GM19468 (cell line): ENCODE data around the gene UBE3D.
"Not testable (repeated sequence)": the region's sequence is repeated elsewhere in the genome, so short reads cannot be mapped to it uniquely, and the experiment has no call there.

Experiments used
- ATAC-seq: cut with Tn5 transposase; IDR thresholded peaks from one replicate; pipeline ENCODE4 v1.9.1; 2021; ENCODE audit warnings: mild to moderate bottlenecking, moderate library complexity, moderate number of reproducible peaks; ENCODE audit not compliant: unreplicated experiment; ENCODE audit errors: extremely low read depth

UBE3D gene

DNA sequence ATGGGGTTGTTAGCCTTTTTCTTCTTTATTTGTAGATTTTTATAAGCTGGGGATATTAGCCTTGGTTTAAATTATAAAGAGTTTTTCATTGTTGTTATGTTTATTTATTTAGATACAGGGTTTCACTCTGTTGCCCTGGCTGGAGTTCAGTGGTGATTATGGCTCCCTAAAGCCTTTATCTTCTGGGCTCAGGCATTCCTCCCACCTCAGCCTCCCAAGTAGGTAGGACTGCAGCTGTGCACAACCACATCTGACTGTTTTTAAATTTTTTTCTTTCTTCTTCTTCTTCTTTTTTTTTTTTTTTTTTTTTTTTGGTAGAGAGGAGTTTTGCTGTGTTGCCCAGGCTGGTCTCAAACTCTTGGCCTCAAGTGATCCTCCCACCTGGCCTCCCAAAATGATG, 80.9 kb downstream of the UBE3D start:
- ATAC-seq = no peak

DNA sequence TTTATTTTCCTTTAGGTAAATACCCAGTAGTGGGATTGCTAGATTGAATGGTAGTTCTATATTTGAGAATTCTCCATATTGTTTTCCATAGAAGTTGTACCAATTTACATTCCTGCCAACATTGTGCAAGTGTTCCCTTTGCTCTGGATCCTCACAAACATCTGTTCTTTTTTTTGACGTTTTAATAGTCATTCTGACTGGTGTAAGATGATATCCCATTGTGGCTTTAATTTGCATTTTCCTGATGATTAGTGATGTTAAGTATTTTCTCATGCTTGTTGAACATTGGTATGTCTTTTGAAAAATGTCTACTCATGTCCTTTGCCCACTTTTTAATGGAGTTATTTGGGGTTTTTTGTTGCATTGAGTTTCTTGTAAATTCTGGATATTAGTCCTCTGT, 85.6 kb downstream of the UBE3D start:
- no peak for ATAC-seq

DNA sequence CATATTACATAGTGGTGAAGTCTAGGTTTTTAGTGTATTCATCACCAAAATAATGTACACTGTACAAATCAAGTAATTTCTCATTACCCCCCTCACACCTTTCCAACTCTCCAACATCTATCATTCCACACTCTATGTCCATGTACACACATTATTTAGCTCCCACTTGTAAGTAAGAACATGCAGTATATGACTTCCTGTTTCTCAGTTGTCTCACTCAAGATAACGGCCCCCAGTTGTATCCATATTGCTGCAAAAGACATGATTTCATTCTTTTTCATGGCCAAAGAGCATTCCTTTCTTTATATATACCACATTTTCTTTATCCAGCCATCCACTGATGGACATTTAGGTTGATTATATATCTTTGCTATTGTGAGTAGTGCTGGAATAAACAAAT, 86.0 kb downstream of the UBE3D start:
- ATAC-seq = no peak

DNA sequence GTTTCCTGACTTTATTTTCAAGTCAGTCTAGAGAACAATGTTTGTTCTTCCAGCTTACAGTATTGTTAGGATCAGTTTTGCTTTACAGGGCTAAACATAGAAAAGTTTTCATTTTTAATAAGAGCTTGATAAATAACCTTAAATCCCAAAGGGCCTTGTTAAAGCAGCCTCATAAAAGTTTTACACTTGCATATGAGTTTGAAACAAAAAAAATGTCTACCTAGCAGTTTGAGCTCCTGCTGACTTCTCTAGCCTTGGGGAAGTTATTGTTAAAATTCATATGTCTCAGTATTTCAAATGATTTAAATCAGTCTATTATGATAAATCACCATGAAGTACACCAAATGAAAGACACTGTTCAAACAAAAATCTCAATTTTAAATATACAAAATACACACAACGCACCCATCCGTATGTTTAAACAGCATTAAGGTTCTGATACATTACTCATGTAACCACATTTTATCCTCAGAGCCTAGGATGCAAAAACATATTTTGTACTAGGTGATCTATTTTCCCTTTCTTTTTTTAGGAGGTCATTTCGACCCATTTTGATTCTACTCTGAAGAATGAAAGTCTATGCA, 87.2 kb downstream of the UBE3D start:
- no peak for ATAC-seq

DNA sequence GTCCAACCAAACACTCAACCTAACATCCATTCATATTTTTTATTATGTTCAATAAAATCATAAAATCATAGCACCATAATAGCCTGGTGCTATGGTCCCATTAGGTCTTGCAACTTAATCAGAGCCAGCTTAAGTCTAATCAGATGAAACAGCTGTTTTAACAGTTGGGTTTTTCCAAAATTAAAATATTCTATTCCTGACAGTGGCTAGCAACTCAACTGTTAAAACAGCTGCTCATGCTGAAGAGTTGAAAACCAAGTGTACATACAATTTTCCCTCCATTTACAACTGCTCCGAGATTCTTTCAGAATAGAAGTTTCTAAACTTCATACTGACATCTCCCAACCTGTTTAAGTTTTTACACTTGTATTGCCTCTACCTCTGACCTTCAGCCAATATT, 89.5 kb downstream of the UBE3D start:
- no peak for ATAC-seq

DNA sequence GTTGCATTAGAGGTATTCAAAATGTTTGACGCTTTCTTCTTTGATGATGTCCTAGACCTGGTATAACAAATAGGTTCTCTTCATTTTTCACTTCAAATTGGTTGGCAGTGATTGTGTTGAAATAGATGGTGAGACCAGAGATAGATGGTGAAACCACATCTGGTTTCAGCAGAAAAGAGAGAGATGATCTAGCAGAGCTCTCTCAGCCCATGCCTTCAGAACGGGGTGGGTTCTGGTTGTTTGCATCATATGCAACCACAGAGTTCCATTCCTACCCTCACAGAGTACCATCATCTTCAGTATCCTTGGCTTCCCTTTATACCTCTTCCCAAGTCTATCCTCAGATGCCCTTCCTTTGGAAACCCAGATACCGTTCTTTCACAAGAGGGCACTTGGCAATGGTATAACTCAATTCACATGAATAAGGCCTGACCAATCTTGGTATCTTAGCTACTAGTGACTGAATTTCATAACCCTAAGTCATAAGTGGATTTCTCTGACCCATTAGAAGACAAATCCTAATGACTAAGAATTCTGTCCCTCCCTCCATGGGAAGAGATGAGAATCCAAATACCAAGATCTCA, 93.7 kb downstream of the UBE3D start:
- ATAC-seq = no peak

DNA sequence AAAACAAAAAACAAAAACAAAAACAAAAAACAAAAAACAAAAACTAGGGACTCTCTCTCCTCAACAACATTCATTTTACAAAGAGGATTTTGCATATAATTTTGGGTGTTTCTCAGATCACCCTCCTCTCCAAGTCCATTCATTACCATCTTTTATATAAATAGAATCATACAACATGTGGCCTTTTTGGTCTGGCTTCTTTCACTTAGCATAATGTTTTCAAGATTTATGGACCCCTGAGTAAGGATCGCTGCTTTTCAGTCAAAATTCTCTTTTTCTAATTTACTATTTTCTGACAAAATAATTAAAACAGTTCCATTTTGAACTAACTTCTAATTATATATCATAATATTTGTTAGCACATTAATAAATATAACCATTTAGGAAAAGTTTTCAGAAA, 94.8 kb downstream of the UBE3D start:
- no peak for ATAC-seq

DNA sequence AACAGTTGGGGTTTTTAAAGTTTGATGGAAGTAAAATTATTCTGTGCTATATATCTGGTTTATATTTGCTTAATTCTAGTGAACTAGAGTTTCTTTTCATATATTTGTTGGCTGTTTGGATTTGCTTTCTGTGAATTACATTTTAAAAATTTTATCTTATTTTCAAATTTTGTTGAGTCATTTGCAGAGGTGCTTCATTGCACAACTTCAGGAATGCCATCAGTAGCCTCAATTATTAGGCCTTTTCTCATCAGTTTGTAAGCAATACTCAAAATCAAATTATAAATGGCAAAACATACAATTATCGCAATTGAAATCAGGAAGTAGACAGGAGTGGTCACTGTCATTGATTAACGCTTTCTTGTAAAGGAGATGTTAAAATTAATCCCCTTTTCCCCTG, 96.9 kb downstream of the UBE3D start:
- ATAC-seq = no peak

DNA sequence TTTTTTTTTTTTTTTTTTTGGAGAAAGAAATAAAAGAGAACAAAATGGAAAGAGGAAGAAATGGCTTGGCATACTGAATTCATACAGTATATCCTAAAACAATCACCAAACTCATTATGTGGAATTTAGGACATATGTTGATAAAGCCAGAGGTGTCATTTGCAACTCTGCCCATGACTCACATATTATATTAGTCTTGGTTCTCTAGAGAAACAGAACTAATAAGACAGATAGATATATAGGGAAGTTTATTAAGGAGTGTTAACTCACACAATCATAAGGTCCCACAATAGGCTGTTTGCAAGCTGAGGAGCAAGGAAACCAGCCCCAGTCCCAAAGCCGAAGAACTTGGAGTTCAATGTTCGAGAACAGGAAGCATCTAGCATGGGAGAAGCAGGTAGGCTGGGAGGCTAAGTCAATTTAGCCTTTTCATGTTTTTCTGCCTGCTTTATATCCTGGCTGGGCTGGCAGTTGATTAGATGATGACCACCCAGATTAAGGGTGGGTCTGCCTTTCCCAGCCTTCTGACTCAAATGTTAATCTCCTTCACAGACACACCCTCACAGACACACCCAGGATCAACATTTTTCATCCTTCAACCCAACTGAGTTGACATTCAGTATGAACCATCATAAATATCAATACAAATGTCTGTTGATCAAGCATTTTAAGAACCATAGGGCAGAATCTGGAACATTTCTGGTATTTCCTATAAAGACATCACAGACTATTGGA, 102.3 kb downstream of the UBE3D start:
- no peak for ATAC-seq

DNA sequence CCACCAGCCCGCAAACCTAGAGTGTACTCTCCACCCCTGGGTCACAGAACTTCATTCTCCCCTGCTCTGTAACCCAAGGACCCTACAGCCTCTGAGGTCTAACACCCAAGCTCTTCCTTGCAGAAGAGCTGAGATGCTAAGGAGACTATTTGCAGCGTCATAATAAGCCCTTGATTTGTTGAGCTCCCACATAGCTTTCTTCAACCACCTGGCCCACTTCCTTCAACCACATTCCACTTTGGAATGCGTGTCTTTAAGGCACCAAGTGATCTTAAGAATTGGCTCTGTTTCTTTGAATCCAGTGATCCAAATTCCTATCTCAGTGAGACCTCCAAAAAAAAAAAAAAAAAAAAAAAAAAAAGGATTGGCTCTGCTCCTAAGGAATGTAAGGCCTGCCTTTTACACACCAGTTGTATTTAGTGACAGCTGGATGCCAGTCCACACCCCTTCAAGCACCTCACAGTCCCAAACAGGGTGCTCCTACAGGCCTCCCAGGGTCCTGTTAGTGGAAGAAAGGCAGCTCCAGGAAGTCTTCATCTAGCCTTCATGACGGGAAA, 106.2 kb downstream of the UBE3D start:
- no peak for ATAC-seq

DNA sequence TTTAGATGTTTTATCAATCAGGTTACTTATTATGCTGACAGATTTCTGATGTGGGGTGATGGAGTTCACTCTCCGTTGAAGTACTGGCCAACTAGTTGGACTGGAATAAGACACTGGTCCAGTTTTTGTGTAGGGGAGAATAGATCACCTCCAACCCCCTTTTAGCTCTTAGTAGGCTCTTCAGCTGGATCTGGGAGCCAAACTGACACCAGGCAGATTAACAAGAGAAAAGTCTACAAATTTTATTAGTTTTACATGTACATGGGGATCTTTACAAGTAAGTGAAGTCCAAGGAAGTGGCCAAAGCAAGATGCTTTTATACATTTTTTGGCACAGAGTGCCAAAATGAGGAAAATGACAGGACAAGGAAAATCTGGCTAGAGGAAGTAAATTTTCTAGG, 107.1 kb downstream of the UBE3D start:
- ATAC-seq = no peak

DNA sequence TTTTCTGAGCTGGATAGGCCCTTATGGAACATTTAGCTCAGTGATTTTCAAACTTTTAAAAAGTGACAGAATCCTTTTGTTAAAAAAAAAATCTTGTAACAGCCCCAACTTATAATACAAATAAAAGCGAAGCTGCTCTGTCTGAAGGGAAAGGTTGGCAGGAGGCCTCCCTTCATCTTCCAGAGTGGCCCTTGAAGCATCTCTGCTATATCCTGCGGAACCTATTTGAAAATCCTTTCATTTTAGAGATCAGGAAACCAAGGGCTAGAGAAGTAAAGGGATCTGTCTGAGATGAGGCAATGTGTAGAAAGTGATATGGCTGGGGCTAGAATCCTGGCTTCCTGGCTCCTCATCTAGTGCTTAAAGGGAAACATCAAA, 107.8 kb downstream of the UBE3D start:
- ATAC-seq = no peak

DNA sequence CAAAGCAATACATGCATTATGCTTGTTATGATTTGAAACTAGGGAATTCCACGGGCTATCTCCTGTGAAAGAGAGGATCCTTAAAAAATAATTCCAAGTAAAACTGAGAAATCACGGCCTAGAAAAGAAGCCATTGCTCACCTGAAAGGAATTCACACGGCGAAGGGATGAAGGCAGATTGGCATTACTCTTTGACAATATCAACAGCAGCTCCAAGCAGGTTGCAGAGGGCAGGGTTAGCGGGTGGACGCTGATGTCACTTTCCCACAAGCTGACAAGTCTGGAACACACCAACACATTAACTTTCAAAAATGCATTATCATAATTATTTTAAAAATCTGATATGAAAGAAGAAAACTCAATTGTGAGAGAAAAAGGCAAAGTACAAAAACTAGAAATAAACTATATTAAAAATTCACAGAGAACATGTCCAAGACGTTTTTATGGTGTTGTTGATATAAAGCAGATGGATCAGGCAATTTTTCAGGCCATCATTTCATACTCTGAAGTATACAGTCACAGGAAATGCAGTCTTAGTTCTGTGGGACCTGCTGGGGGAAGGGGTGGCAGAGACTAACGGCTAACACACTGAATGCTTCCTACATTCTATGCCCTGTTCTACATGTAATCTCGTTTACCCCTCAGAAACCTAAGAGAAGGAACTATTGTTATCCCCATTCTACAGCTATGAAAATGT, 108.3 kb downstream of the UBE3D start:
- no peak for ATAC-seq

DNA sequence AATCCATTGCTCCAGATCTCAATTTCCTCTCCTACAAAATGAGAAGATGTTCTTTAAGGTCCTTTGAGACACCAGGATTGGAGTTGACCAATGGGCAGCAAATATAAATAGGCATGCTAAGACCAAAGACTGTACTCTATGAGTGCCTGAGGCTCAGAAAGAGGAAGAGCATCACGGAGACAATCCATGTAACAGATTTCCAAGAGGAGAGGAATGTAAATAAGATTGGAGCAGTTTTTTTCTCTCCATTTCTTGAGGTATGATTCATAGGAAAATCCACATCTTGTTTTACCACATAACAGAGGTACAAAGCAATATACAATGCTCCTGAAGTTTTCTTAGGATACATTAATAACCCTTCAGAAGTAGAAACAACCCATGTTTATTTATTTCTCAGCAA, 109.8 kb downstream of the UBE3D start:
- no peak for ATAC-seq

DNA sequence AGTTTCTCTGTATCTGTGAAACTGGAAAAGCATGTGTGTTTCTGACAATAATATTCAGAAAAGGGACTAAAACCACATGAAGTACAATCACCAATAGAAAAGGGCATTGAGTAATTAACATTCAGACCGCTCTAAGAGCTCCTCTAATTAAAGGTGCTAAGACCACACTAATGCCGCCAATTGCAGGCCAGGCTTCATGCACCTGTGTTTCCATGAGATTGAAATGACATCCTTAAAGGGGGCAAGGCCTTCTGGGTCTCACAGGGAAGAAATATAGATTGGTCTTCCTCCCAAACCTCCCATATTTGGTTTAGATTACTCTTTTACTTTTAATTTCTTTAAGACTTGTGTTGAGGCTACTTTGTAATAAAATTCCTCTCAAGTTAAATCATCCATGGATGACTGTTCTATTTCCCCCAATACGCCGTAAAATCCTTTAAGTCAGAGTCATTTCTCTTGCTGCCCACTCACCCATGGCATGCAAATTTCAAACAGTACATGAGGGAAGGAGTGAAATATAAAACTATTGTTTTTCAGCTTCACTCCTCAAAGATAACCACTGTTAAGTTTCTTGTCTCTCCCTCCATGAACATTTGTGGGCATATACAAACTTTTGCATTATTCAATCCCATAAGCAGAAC, 110.6 kb downstream of the UBE3D start:
- no peak for ATAC-seq

DNA sequence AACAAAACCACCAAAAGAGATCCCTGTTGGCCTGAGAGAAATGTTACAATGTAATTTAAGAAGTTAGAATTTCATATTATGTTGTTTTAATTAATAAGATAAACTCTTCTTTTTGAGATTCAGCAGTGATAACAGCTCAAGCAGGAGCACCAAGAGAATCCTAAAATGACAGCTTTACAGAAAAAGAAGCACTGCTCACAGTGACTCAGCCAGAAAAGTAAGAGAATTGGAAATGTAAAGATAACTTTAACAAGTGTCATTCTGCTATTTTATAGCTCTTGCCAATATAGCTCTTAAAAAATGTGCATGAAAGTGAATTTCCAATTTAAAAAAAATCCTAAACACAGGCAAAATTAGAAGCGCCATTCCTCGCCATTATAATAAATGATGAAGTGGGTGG, 111.3 kb downstream of the UBE3D start:
- ATAC-seq = no peak

DNA sequence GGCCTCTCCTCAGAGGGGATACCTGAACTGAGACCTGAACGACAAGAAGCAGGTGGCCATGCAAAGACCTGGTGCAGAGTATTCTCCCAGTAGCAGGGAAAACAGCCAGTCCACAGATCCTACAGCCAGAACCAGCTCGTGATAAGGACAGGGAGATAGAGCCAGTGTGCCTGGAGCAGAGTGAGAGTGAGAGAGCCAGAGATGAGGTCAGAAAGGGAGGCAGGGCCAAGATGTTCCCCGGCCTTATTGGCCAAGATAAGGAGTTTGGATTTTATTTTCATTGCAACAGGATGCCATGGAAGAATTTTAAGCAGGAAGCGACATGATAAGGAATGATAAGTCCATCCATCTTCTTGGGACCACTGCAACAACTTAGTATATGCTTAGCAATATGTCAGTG, 111.8 kb downstream of the UBE3D start:
- ATAC-seq = no peak

DNA sequence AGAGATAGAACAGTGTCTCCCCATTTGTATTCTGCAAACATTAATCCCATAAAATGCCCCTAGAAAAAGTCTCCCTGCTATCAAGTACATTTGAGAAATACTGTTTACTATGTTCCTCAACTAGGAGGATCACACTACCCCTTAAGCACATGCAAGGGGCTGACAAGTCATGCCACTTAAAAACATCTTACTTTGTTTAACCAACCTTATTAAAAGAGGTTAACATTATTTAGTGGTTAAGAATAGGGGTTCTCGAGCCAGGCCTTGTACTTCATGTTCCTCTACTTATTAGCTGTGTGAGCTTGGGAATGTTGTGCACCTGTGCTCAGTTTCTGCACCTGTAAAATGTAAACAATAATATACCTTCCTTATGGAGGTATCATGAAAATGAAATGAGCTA, 113.7 kb downstream of the UBE3D start:
- ATAC-seq = no peak

DNA sequence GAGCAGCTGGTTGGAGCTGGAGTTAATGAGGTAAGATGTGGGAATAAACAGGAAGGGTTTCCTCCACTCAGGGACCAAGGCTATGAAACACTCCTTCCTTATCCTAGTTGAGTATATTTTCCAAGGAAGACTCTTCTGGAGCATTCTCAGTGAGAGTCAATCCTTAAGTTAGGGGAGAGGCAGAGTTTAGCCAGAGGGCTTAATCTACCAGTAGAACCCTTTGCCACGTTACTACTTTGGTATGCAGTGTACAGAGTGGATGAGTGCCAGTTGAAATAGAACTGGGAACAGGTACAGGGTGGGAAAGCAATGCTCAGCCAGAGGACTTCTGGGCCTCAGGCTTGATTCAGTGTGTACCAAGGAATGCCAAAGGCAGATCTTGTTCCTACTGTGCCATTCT, 114.3 kb downstream of the UBE3D start:
- no peak for ATAC-seq

DNA sequence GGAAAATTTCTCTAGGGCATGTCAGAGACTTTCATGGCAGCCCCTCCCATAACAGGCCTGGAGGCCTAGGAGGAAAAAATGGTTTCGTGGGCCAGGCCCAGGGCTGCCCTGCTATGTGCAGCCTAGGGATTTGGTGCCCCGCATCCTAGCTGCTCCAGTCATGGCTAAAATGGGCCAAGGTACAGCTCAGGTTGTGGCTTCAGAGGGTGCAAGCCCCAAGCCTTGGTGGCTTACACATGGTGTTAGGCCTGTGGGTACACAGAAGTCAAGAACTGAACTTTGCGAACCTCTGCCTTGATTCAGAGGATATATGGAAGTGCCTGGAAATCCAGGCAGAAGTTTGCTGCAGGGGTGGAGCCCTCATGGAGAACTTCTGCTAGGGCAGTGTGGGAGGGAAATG, 134.7 kb downstream of the UBE3D start:
- not testable (repeated sequence) for ATAC-seq
